Activated CD4-positive, alpha-beta T cell treated with anti-CD3 and anti-CD28 coated beads, Interleukin-10, Interleukin-2, amounts not matched to agents 100 ng/mL and 50 ng/mL, durations not matched to agents 16 hours and 8 hours (primary cell): ENCODE data around the gene KCNJ6.

Source experiments
- DNase-seq: peaks from one replicate; pipeline ENCODE4 v3.0.0-alpha.2; 2020

The KCNJ6 gene

GRCh38 chr21:37631319-37632117, 284.7 kb downstream of the KCNJ6 start:
- DNase-seq, result no peak

DNA sequence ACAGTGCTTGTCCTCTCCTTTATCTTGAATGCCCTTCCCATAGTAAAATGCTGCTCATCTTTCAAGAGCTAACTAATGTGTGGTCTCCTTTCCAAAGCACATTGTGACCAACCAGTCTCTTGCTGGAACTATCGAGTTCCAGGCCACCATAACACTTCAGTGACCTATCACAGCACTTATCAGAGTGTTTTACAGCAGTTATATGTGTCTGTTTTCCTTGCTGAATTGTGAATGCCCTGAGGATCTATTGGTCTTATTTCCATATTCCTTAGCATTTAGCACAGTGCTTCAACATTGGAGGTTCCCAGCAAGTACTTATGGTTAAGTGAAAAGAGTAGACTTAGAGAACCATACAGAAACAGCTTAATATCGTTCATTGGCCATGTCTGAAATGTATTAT, 285.4 kb downstream of the KCNJ6 start:
- DNase-seq, result no peak

DNA sequence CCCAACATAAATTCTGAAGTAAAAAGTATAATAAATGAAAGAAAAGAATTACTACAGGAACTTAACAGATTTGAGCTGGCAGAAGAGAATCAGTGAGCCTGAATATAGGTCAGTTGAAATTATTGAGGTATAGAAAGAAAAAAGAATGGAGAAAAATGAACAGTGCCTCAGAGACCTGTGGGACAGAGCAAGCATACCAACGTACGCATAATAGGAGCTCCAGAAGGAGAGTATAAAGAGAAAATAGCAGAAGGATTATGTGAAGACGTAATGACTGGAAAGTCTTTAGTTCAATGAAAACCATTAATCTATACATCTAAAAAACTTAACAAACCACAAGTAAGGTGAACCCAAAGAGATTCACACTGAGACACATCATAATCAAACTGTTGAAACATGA, 287.9 kb downstream of the KCNJ6 start:
- DNase-seq, result no peak

DNA sequence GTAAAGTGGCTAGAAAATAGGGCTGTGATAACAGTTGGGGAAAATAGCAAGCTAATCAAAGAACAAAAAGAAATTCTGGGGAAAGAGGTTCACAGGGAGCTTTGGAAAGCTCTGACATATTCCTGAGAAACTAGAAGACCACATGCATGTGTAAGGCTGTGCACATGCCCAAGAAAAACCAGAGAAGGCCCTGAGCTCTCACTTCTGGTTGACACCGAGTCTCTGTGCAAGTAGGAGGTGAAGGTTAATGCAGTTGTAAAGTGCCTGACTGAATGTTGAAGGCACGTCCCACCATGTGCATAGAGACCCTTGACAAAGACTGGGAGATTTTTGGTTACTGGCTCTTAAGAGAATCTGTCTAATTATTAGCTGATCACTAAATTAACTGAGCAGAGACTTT, 288.7 kb downstream of the KCNJ6 start:
- DNase-seq, result no peak

DNA sequence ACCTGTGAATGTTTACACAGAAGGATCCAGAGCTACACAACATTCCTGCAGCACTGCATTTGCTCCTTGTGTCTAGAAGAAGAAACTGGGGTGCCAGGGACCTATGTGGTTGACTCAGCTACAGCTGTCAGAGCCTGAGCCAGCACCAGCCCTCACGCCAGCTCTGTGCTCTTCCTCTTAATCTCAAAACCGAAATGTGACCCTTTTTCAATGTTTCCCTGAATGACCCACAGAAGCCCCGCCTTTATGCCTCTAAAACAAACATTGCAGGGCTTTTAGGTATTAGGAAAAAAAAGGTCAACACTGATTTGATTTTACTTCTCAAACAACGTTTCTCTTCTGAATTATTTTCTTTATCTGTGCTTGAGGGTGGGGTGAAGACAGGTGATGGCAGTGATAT, 289.2 kb downstream of the KCNJ6 start:
- no peak for DNase-seq

- no peak for DNase-seq
Observed at GRCh38 chr21:37626320-37626719, 289.9 kb downstream of the KCNJ6 start.

GRCh38 chr21:37623689-37624088, 292.6 kb downstream of the KCNJ6 start:
- no peak for DNase-seq

DNA sequence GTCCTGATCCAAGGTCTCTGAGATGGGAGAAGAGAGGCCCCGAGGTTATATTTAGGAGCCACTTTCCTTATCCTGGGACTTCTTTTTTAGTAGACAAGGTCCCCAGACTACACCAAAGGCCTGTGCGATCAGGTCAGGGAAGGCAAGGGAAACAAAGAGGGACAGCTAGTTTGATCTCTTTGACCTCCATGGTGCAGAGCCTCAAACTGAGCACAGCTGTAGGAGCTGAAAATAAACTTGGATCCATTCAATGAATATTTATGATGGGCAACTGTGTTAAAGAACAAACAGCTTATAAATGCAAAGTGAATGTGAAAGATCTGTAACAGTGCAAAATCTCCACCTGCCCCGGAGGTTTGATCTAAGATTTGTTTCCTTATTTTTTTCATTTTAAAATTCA, 293.1 kb downstream of the KCNJ6 start:
- no peak for DNase-seq

- DNase-seq, result no peak
Observed at GRCh38 chr21:37622755-37623154, 293.5 kb downstream of the KCNJ6 start.

DNA sequence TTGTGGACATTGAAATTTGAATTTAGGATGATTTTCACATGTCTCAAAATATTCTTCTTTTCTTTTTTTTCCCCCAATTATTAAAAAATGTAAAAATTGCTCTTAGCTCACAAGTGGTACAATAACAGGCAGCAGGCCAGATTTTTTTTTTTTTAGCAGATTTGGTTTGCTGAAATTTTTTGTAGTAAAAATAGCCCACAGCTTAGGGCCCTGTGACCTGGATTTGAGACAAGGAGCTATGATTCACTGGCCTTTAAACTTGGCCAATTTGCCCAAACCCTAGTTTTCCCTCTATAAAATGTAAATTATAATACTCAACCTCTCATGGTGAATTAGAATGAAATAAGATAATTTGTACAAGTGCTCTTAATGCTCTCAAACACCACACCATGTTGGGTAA, 295.9 kb downstream of the KCNJ6 start:
- DNase-seq, result no peak

- no peak for DNase-seq
Observed at GRCh38 chr21:37619464-37619974, 296.7 kb downstream of the KCNJ6 start.

- DNase-seq, result no peak
Observed at GRCh38 chr21:37618081-37618480, 298.2 kb downstream of the KCNJ6 start.

- DNase-seq, result no peak
Observed at GRCh38 chr21:37615962-37616361, 300.3 kb downstream of the KCNJ6 start.

DNA sequence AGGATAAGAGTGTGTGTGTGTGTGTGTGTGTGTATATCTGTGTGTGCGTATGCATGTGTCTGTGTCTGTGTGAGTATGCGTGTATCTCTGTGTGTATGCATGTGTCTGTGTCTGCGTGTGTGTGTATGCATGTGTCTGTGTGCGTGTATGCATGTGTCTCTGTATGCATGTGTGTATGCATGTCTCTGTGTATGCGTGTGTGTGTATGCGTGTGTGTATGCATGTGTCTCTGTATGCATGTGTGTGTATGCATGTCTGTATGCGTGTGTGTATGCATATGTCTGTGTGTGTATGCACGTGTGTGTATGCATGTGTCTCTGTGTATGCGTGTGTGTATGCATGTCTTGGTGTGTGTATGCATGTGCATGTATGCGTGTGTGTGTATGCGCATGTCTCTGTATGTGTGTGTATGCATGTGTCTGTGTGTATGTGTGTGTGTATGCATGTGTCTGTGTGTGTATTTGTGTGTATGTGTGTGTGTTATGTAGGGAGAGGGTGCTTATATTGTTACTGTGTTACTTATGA, 301.8 kb downstream of the KCNJ6 start:
- no peak for DNase-seq

GRCh38 chr21:37607081-37607480, 309.2 kb downstream of the KCNJ6 start:
- DNase-seq, result no peak

DNA sequence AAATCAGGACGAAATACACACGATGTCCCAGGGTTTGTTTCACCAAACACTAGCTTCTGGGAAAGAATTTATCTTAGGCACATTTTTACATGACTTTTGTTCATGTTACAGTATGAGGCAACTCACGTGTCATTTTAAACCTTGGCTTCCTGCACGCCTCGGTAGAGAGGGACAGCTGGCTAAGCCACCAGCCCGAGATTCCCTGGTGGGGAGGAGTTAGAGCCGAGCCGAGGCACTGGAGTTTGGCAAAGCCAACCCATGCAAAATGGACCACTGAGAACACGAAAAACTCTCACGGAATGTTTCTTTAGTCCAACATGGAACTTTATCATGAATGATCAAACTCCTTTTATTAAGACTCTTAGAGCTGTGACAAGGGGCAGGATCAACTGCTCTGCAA, 309.7 kb downstream of the KCNJ6 start:
- DNase-seq, result no peak

GRCh38 chr21:37605006-37605405, 311.3 kb downstream of the KCNJ6 start:
- DNase-seq, result no peak

- DNase-seq, result no peak
Observed at GRCh38 chr21:37603129-37603528, 313.1 kb downstream of the KCNJ6 start.

- DNase-seq, result no peak
Observed at GRCh38 chr21:37601915-37602314, 314.3 kb downstream of the KCNJ6 start.

DNA sequence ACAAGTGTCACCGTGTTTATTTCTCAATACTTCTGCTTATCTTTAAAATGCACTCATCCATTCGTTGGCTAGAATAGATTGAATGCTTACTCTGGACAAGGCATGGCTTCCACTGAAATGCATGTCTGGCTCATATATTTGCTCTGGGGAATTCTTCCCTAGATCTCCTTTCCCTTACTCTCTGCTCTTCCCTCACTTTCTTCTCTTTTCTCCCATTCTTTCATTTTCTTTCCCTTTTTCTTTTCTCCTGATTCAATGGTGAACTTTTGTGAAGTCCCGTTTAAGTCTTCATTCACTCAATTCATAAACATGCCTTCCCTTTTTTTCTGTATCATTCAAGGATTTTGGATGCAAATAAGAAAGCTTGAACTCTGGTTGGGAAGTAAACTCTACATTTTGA, 315.2 kb downstream of the KCNJ6 start:
- DNase-seq, result no peak

DNA sequence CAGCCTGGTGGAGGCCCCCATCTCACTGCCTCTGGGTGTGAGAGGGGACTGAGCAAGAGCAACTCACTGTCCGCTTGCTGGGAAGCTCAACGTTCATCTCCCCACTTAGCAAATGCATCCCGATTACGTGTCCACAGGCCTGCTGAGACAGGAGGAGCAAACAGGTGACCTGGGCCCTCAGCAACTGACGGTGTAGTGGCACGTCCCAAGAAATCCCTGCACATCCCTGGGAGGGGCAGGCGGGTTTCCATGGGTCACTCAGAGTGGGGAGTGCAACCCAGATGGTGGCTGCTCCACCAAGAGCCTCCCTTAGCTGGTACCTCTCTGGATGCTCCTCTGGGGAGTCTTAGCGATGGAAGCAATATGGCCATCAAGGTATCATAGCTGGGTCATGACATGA, 320.3 kb downstream of the KCNJ6 start:
- DNase-seq, result no peak

- DNase-seq, result no peak
Observed at GRCh38 chr21:37594472-37594951, 321.7 kb downstream of the KCNJ6 start.

- no peak for DNase-seq
Observed at GRCh38 chr21:37593740-37594471, 322.4 kb downstream of the KCNJ6 start.

DNA sequence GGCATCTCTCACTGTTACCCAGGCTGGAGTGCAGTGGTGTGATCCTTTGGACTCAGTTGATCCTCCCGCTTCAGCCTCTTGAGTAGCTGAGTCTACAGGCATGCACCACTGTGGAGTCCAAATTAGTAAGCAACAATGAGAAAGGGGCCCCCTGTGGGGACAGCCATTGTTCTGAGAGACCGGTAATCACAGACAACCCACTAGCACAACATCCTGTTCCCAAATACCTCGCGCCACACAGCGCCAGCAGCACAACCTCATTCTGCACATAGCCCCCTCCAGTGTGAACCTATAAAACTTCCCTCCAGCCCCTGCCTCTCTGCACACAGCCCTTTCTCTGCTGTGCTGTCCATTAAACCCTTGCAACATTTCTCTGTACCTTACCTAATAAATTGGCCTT, 323.2 kb downstream of the KCNJ6 start:
- no peak for DNase-seq
